Stimulated activated CD4-positive, alpha-beta T cell treated with anti-CD3 and anti-CD28 coated beads, TNF-alpha, amount 100 ng/mL, for 1 hour (primary cell): ENCODE results near the gene WRAP73.

Experiments
- DNase-seq, 3 donors: peaks; one replicate each; pipeline ENCODE4 v3.0.0-alpha.2; 2020; ENCODE audit warnings: low read depth in 3 of 3, low spot score in 1 of 3

The WRAP73 gene

GRCh38 chr1:3669421-3669821 lies 19.5 kb upstream of the WRAP73 start:
- no peak for DNase-seq

- DNase-seq = no peak
Measured at GRCh38 chr1:3668585-3669300, 18.8 kb upstream of the WRAP73 start.

- DNase-seq = no peak
Measured at GRCh38 chr1:3668148-3668547, 18.2 kb upstream of the WRAP73 start.

GRCh38 chr1:3664700-3665375 lies 14.9 kb upstream of the WRAP73 start:
- DNase-seq = no peak

GRCh38 chr1:3663999-3664699 lies 14.2 kb upstream of the WRAP73 start:
- DNase-seq = no peak

GRCh38 chr1:3662080-3662671 lies 12.3 kb upstream of the WRAP73 start:
- no peak for DNase-seq

- DNase-seq = no peak
Measured at GRCh38 chr1:3661631-3662030, 11.7 kb upstream of the WRAP73 start.

GRCh38 chr1:3660704-3661103 lies 10.8 kb upstream of the WRAP73 start:
- DNase-seq = no peak

- DNase-seq = no peak
Measured at GRCh38 chr1:3659093-3659492, 9.2 kb upstream of the WRAP73 start.

GRCh38 chr1:3658231-3658615 lies 8.3 kb upstream of the WRAP73 start:
- no peak for DNase-seq

- no peak for DNase-seq
Measured at GRCh38 chr1:3657578-3658230, 7.8 kb upstream of the WRAP73 start.

GRCh38 chr1:3657096-3657475 lies 7.2 kb upstream of the WRAP73 start:
- no peak for DNase-seq

GRCh38 chr1:3656450-3657095 lies 6.7 kb upstream of the WRAP73 start:
- DNase-seq = no peak

GRCh38 chr1:3654549-3655281 lies 4.8 kb upstream of the WRAP73 start:
- no peak for DNase-seq

GRCh38 chr1:3653286-3653618 lies 3.3 kb upstream of the WRAP73 start:
- no peak for DNase-seq

- DNase-seq = no peak
Measured at GRCh38 chr1:3652548-3653285, 2.8 kb upstream of the WRAP73 start.

- no peak for DNase-seq
Measured at GRCh38 chr1:3651930-3652547, 2.1 kb upstream of the WRAP73 start, which contains the start of gene TP73. Gene TP73 (plus strand): TSS chr1:3652516. CDS start chr1:3682366, 29,850 bp downstream.

GRCh38 chr1:3651026-3651929 lies 1.4 kb upstream of the WRAP73 start:
- no peak for DNase-seq
